ENCODE data around the gene VPS33B.

DNA sequence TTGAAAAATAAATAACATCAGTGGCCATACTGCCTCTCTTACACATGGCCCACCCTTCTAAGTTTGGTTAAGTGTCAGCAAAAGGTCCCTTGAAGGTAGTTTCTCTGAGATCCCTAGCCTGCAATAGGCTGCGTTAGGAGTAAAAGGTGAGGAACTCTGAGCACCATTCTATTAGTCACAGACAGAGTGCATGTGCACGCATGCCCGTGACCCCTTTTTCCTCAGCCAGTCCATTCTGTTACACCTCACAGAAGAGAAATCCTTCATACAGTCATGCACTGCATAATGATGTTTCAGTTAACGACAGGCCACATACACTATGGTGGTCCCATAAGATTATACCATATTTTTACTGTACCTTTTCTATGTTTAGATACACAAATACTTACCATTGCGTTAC, 55.2 kb downstream of the VPS33B start:
- TF ChIP-seq, protein P1, sequence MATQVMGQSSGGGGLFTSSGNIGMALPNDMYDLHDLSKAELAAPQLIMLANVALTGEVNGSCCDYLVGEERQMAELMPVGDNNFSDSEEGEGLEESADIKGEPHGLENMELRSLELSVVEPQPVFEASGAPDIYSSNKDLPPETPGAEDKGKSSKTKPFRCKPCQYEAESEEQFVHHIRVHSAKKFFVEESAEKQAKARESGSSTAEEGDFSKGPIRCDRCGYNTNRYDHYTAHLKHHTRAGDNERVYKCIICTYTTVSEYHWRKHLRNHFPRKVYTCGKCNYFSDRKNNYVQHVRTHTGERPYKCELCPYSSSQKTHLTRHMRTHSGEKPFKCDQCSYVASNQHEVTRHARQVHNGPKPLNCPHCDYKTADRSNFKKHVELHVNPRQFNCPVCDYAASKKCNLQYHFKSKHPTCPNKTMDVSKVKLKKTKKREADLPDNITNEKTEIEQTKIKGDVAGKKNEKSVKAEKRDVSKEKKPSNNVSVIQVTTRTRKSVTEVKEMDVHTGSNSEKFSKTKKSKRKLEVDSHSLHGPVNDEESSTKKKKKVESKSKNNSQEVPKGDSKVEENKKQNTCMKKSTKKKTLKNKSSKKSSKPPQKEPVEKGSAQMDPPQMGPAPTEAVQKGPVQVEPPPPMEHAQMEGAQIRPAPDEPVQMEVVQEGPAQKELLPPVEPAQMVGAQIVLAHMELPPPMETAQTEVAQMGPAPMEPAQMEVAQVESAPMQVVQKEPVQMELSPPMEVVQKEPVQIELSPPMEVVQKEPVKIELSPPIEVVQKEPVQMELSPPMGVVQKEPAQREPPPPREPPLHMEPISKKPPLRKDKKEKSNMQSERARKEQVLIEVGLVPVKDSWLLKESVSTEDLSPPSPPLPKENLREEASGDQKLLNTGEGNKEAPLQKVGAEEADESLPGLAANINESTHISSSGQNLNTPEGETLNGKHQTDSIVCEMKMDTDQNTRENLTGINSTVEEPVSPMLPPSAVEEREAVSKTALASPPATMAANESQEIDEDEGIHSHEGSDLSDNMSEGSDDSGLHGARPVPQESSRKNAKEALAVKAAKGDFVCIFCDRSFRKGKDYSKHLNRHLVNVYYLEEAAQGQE (IDR thresholded peaks at IDR 0.05; ENCODE audit: insufficient read depth in 1 of 2, low read depth in 2 of 2, low read length in 2 of 2) = no peak
- no peak for TF ChIP-seq TAF1 (IDR thresholded peaks at IDR 0.05; ENCODE audit: borderline replicate concordance, insufficient read depth, low read length)
- TF ChIP-seq SIN3A (IDR thresholded peaks at IDR 0.05; ENCODE audit: borderline replicate concordance, insufficient read depth, low read length) = no peak
- TF ChIP-seq POLR2AphosphoS5 (IDR thresholded peaks at IDR 0.05; ENCODE audit: low read depth, low read length) = no peak
